Neural cell (in vitro differentiated cells): ENCODE data around the gene PRICKLE3. TPM values are rescaled to one million over a fixed set of nuclear protein-coding genes. Genes with fewer than 3 reads are reported as not detected.

Experiments
- H2AFZ ChIP-seq: fragments of 200-600, 300-800 bp; sonication (generic), shearing (Covaris generic); 2 replicates; pipeline ENCODE4 v1.6.0; 2014; ENCODE audit warnings: low read depth, mild to moderate bottlenecking, antibody characterized with exemption, low read length, moderate library complexity
- H3F3A ChIP-seq: fragments of 200-600 bp; shearing (Covaris generic); 2 replicates; pipeline ENCODE4 v1.6.1; 2016; ENCODE audit warnings: mild to moderate bottlenecking, moderate library complexity, mixed read lengths, antibody characterized with exemption, low read length; ENCODE audit not compliant: insufficient read depth, poor library complexity, severe bottlenecking
- H3K27ac ChIP-seq: fragments of 200-600, 300-800 bp; sonication (generic), shearing (Covaris generic); 2 replicates; pipeline ENCODE4 v1.5.1; 2014; ENCODE audit warnings: mild to moderate bottlenecking, low read length, moderate library complexity
- H3K27me3 ChIP-seq: fragments of 300-800, 200-600 bp; sonication (generic), shearing (Covaris generic); 2 replicates; pipeline ENCODE4 v1.6.0; 2014; ENCODE audit warnings: mild to moderate bottlenecking, low read depth, low read length, moderate library complexity; ENCODE audit not compliant: insufficient read depth
- H3K36me3 ChIP-seq: fragments of 300-800, 200-600 bp; sonication (generic), shearing (Covaris generic); 2 replicates; pipeline ENCODE4 v1.5.1; 2014; ENCODE audit warnings: mild to moderate bottlenecking, antibody characterized with exemption, low read length, moderate library complexity; ENCODE audit not compliant: insufficient read depth
- H3K4me2 ChIP-seq: fragments of 300-800, 200-600 bp; sonication (generic), shearing (Covaris generic); 2 replicates; pipeline ENCODE4 v1.6.0; 2014; ENCODE audit warnings: mild to moderate bottlenecking, low read length
- H3K4me3 ChIP-seq: fragments of 300-800, 200-600 bp; sonication (generic), shearing (Covaris generic); 2 replicates; pipeline ENCODE4 v1.5.1; 2014; ENCODE audit warnings: mild to moderate bottlenecking, low read length, moderate library complexity
- H3K79me2 ChIP-seq: fragments of 200-600 bp; shearing (Covaris generic); replicated peaks from 2 replicates; pipeline ENCODE4 v1.6.0; 2014; ENCODE audit warnings: mild to moderate bottlenecking, low read length, moderate library complexity; ENCODE audit not compliant: insufficient read depth
- H3K9ac ChIP-seq: fragments of 300-800, 200-600 bp; sonication (generic), shearing (Covaris generic); 2 replicates; pipeline ENCODE4 v1.6.1; 2016; ENCODE audit warnings: mild to moderate bottlenecking, low read length, mixed read lengths
- H3K9me2 ChIP-seq: fragments of 200-600 bp; shearing (Covaris generic); 2 replicates; pipeline ENCODE4 v1.6.1; 2016; ENCODE audit warnings: mild to moderate bottlenecking, low read length, mixed read lengths; ENCODE audit not compliant: insufficient read depth
- H3K9me3 ChIP-seq: fragments of 200-600, 300-800 bp; sonication (generic), shearing (Covaris generic); 2 replicates; pipeline ENCODE4 v1.6.1; 2016; ENCODE audit warnings: mild to moderate bottlenecking, mixed run types, low read length, moderate library complexity, mixed read lengths
- H4K20me1 ChIP-seq: fragments of 200-600 bp; shearing (Covaris generic); 2 replicates; pipeline ENCODE4 v1.6.1; 2016; ENCODE audit warnings: mild to moderate bottlenecking, mixed run types; ENCODE audit not compliant: insufficient read depth
- EP300 ChIP-seq: fragments of 450-650 bp; conservative IDR thresholded peaks from 2 replicates; pipeline ENCODE4 v1.6.1; 2014; ENCODE audit warnings: antibody characterized with exemption, mild to moderate bottlenecking, moderate library complexity; ENCODE audit not compliant: poor library complexity, severe bottlenecking
- EZH2 ChIP-seq: fragments of 200-600, 300-800 bp; shearing (Covaris generic), sonication (generic); IDR thresholded peaks from 2 replicates; pipeline ENCODE4 v1.6.1; 2014; ENCODE audit warnings: antibody characterized with exemption, low read length, borderline replicate concordance, mild to moderate bottlenecking; ENCODE audit not compliant: insufficient read depth, poor library complexity, severe bottlenecking
- MXI1 ChIP-seq: fragments of 450-650 bp; conservative IDR thresholded peaks from 2 replicates; pipeline ENCODE4 v1.6.1; 2014; ENCODE audit warnings: antibody characterized with exemption, mild to moderate bottlenecking; ENCODE audit not compliant: poor library complexity, severe bottlenecking
- POLR2AphosphoS5 ChIP-seq: IDR thresholded peaks from 2 replicates; pipeline ENCODE4 v1.6.1; 2012
- RAD21 ChIP-seq: fragments of 450-650 bp; conservative IDR thresholded peaks from 2 replicates; pipeline ENCODE4 v1.6.1; 2014; ENCODE audit warnings: antibody characterized with exemption, mild to moderate bottlenecking, moderate library complexity
- SMC3 ChIP-seq: fragments of 450-650 bp; conservative IDR thresholded peaks from 2 replicates; pipeline ENCODE4 v1.6.1; 2014; ENCODE audit warnings: antibody characterized with exemption, mild to moderate bottlenecking, moderate library complexity; ENCODE audit not compliant: poor library complexity
- TAF1 ChIP-seq: IDR thresholded peaks from 2 replicates; pipeline ENCODE4 v1.6.1; 2012; ENCODE audit warnings: low read depth
- polyA plus RNA-seq: library from polyadenylated mRNA; depleted of rRNA; stranded (reverse); fragments of >200 nt; gene quantifications from 2 replicates; pipeline ENCODE4 v1.2.3, GENCODE V29; 2014
- TF ChIP-seq, protein P1 (sequence below): fragments of 450-650 bp; IDR thresholded peaks from 2 replicates; pipeline ENCODE4 v1.5.1; 2014; ENCODE audit warnings: antibody characterized with exemption, mild to moderate bottlenecking, moderate library complexity; ENCODE audit not compliant: poor library complexity, severe bottlenecking
- TF ChIP-seq, protein P2 (sequence below): IDR thresholded peaks from 2 replicates; pipeline ENCODE4 v1.6.1; 2012; ENCODE audit warnings: borderline replicate concordance

PRICKLE3 gene
- polyA plus RNA-seq, 1 donor from 2014 or later: 0.45 TPM

GRCh38 chrX:49230500-49231232 is 44.5 kb upstream of the PRICKLE3 start:
- Histone ChIP-seq H3K9me2 (no peaks in the 10 kb centered on the region), H3K9ac (no peak overlapping the region), H3K27ac (no peak overlapping the region), H2AFZ (no peak overlapping the region), H3K79me2 (no peaks in the 10 kb centered on the region), H3K36me3 (no peaks in the 10 kb centered on the region), H4K20me1 (no peaks in the 10 kb centered on the region), H3K9me3 (no peaks in the 10 kb centered on the region), H3F3A (no peaks in the 10 kb centered on the region), H3K4me2 (no peak overlapping the region), H3K27me3 (no peaks in the 10 kb centered on the region), H3K4me3 (no peak overlapping the region)
- TF ChIP-seq EP300: no peak
- TF ChIP-seq MXI1: no peak
- TF ChIP-seq EZH2: no peak
- TF ChIP-seq RAD21: no peak
- TF ChIP-seq, protein P1, sequence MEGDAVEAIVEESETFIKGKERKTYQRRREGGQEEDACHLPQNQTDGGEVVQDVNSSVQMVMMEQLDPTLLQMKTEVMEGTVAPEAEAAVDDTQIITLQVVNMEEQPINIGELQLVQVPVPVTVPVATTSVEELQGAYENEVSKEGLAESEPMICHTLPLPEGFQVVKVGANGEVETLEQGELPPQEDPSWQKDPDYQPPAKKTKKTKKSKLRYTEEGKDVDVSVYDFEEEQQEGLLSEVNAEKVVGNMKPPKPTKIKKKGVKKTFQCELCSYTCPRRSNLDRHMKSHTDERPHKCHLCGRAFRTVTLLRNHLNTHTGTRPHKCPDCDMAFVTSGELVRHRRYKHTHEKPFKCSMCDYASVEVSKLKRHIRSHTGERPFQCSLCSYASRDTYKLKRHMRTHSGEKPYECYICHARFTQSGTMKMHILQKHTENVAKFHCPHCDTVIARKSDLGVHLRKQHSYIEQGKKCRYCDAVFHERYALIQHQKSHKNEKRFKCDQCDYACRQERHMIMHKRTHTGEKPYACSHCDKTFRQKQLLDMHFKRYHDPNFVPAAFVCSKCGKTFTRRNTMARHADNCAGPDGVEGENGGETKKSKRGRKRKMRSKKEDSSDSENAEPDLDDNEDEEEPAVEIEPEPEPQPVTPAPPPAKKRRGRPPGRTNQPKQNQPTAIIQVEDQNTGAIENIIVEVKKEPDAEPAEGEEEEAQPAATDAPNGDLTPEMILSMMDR: no peak
- no peak for TF ChIP-seq POLR2AphosphoS5
- TF ChIP-seq SMC3: no peak
- TF ChIP-seq, protein P2, sequence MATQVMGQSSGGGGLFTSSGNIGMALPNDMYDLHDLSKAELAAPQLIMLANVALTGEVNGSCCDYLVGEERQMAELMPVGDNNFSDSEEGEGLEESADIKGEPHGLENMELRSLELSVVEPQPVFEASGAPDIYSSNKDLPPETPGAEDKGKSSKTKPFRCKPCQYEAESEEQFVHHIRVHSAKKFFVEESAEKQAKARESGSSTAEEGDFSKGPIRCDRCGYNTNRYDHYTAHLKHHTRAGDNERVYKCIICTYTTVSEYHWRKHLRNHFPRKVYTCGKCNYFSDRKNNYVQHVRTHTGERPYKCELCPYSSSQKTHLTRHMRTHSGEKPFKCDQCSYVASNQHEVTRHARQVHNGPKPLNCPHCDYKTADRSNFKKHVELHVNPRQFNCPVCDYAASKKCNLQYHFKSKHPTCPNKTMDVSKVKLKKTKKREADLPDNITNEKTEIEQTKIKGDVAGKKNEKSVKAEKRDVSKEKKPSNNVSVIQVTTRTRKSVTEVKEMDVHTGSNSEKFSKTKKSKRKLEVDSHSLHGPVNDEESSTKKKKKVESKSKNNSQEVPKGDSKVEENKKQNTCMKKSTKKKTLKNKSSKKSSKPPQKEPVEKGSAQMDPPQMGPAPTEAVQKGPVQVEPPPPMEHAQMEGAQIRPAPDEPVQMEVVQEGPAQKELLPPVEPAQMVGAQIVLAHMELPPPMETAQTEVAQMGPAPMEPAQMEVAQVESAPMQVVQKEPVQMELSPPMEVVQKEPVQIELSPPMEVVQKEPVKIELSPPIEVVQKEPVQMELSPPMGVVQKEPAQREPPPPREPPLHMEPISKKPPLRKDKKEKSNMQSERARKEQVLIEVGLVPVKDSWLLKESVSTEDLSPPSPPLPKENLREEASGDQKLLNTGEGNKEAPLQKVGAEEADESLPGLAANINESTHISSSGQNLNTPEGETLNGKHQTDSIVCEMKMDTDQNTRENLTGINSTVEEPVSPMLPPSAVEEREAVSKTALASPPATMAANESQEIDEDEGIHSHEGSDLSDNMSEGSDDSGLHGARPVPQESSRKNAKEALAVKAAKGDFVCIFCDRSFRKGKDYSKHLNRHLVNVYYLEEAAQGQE: no peak

- Histone ChIP-seq H3F3A (no peaks in the 10 kb centered on the region), H3K36me3 (no peaks in the 10 kb centered on the region), H3K27me3 (no peaks in the 10 kb centered on the region), H3K9me3 (no peaks in the 10 kb centered on the region), H3K4me3 (no peak overlapping the region), H3K4me2 (no peak overlapping the region), H3K27ac (no peak overlapping the region), H4K20me1 (no peaks in the 10 kb centered on the region), H3K9me2 (no peaks in the 10 kb centered on the region), H2AFZ (no peak overlapping the region), H3K79me2 (no peaks in the 10 kb centered on the region), H3K9ac (no peak overlapping the region)
- TF ChIP-seq RAD21: no peak
- TF ChIP-seq, protein P1: no peak
- TF ChIP-seq, protein P2: no peak
- no peak for TF ChIP-seq SMC3
- no peak for TF ChIP-seq TAF1
- TF ChIP-seq MXI1: no peak
- no peak for TF ChIP-seq EP300
- TF ChIP-seq POLR2AphosphoS5: no peak
- no peak for TF ChIP-seq EZH2
Observed at GRCh38 chrX:49228185-49228584, 42.0 kb upstream of the PRICKLE3 start.
